SU-DHL-6 (cell line): Measurements from ENCODE around the gene ORAI1.

ENCODE experiments used
- H2AFZ ChIP-seq: fragments of 200-600 bp; sonication (generic); 2 replicates; pipeline ENCODE4 v1.6.1; 2014; ENCODE audit warnings: low read depth, mild to moderate bottlenecking, moderate library complexity, mixed read lengths, antibody characterized with exemption, low read length; ENCODE audit not compliant: severe bottlenecking
- H3F3A ChIP-seq: fragments of 200-600 bp; shearing (Covaris generic); 2 replicates; pipeline ENCODE4 v1.6.0; 2016; ENCODE audit warnings: antibody characterized with exemption, mild to moderate bottlenecking; ENCODE audit not compliant: insufficient read depth
- H3K27ac ChIP-seq: fragments of 200-600 bp; sonication (generic); 2 replicates; pipeline ENCODE4 v1.5.1; 2016; ENCODE audit warnings: low read depth, mild to moderate bottlenecking, low read length, moderate library complexity, mixed read lengths
- H3K27me3 ChIP-seq: fragments of 200-600 bp; sonication (generic), shearing (Covaris generic); 2 replicates; pipeline ENCODE4 v1.6.0; 2014; ENCODE audit warnings: mild to moderate bottlenecking, low read length
- H3K36me3 ChIP-seq: fragments of 200-600 bp; sonication (generic); 2 replicates; pipeline ENCODE4 v1.6.1; 2014; ENCODE audit warnings: mild to moderate bottlenecking, low read length, mixed read lengths
- H3K4me2 ChIP-seq: fragments of 300-600, 200-600 bp; shearing (Covaris generic), sonication (generic); 2 replicates; pipeline ENCODE4 v1.6.0; 2014; ENCODE audit warnings: low read length, low read depth, mild to moderate bottlenecking; ENCODE audit not compliant: poor library complexity, severe bottlenecking
- H3K4me3 ChIP-seq: fragments of 200-600 bp; sonication (generic); 2 replicates; pipeline ENCODE4 v1.5.1; 2014; ENCODE audit warnings: antibody characterized with exemption, low read length, mild to moderate bottlenecking, mixed read lengths; ENCODE audit not compliant: insufficient read depth, poor library complexity, severe bottlenecking
- H3K79me2 ChIP-seq: fragments of 200-600 bp; sonication (generic); 2 replicates; pipeline ENCODE4 v1.6.1; 2014; ENCODE audit warnings: mild to moderate bottlenecking, low read length, moderate library complexity; ENCODE audit not compliant: insufficient read depth
- H3K9ac ChIP-seq: fragments of 200-600 bp; sonication (generic); 2 replicates; pipeline ENCODE4 v1.7.0; 2014; ENCODE audit warnings: mild to moderate bottlenecking, low read length
- H3K9me2 ChIP-seq: fragments of 200-600 bp; sonication (generic); replicated peaks from 2 replicates; pipeline ENCODE4 v1.6.1; 2014; ENCODE audit warnings: low read length; ENCODE audit not compliant: insufficient read depth
- H3K9me3 ChIP-seq: fragments of 200-600 bp; sonication (generic); 2 replicates; pipeline ENCODE4 v1.6.1; 2014; ENCODE audit warnings: low read length, mixed read lengths; ENCODE audit not compliant: insufficient read depth
- H4K20me1 ChIP-seq: fragments of 200-600 bp; sonication (generic); 2 replicates; pipeline ENCODE4 v1.6.1; 2014; ENCODE audit warnings: low read depth, mild to moderate bottlenecking, antibody characterized with exemption, low read length, moderate library complexity, mixed read lengths
- EZH2phosphoT487 ChIP-seq: fragments of 200-600 bp; sonication (generic), shearing (Covaris generic); conservative IDR thresholded peaks from 2 replicates; pipeline ENCODE4 v1.6.1; 2018; ENCODE audit warnings: mild to moderate bottlenecking, antibody characterized with exemption, low read length, moderate library complexity, mixed read lengths
- TF ChIP-seq, protein P1 (sequence below): fragments of 200-600 bp; sonication (generic); IDR thresholded peaks from one replicate; pipeline ENCODE4 v1.5.1; 2017; ENCODE audit warnings: antibody characterized with exemption, mild to moderate bottlenecking, low read length, moderate library complexity; ENCODE audit not compliant: insufficient read depth, poor library complexity, severe bottlenecking

The ORAI1 gene

GRCh38 chr12:121596526-121596925, 29.8 kb upstream of the ORAI1 start:
- Histone ChIP-seq H3K79me2 (no peaks in the 10 kb centered on the region), H3K9ac (no peak overlapping the region), H3K9me2 (no peaks in the 10 kb centered on the region), H3K27me3 (no peaks in the 10 kb centered on the region), H3F3A (no peaks in the 10 kb centered on the region; the same call in 1 of the 2 replicates), H3K36me3 (no peaks in the 10 kb centered on the region), H3K27ac (no peak overlapping the region), H3K4me3 (no peak overlapping the region), H3K4me2 (no peak overlapping the region), H4K20me1 (no peaks in the 10 kb centered on the region), H2AFZ (no peak overlapping the region), H3K9me3 (no peaks in the 10 kb centered on the region)
- TF ChIP-seq, protein P1, sequence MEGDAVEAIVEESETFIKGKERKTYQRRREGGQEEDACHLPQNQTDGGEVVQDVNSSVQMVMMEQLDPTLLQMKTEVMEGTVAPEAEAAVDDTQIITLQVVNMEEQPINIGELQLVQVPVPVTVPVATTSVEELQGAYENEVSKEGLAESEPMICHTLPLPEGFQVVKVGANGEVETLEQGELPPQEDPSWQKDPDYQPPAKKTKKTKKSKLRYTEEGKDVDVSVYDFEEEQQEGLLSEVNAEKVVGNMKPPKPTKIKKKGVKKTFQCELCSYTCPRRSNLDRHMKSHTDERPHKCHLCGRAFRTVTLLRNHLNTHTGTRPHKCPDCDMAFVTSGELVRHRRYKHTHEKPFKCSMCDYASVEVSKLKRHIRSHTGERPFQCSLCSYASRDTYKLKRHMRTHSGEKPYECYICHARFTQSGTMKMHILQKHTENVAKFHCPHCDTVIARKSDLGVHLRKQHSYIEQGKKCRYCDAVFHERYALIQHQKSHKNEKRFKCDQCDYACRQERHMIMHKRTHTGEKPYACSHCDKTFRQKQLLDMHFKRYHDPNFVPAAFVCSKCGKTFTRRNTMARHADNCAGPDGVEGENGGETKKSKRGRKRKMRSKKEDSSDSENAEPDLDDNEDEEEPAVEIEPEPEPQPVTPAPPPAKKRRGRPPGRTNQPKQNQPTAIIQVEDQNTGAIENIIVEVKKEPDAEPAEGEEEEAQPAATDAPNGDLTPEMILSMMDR = no peak

- Histone ChIP-seq H3K9ac (no peak overlapping the region), H3K9me3 (no peaks in the 10 kb centered on the region), H3K4me2 (no peak overlapping the region), H3K4me3 (no peak overlapping the region), H3K27me3 (no peaks in the 10 kb centered on the region), H3F3A (no peaks in the 10 kb centered on the region), H3K36me3 (no peaks in the 10 kb centered on the region), H3K27ac (no peak overlapping the region), H2AFZ (no peak overlapping the region), H4K20me1 (no peaks in the 10 kb centered on the region), H3K9me2 (no peaks in the 10 kb centered on the region), H3K79me2 (no peaks in the 10 kb centered on the region)
- TF ChIP-seq EZH2phosphoT487 = no peak
- TF ChIP-seq, protein P1 = no peak
Measured at GRCh38 chr12:121600702-121601336, 25.5 kb upstream of the ORAI1 start.

- H4K20me1 ChIP-seq = no peaks in the 10 kb centered on the region
- H3K4me2 ChIP-seq = no peak overlapping the region
- no peak overlapping the region for H3K4me3 ChIP-seq
- no peak overlapping the region for H2AFZ ChIP-seq
- no peak overlapping the region for H3K9ac ChIP-seq
- no peak for TF ChIP-seq EZH2phosphoT487
- TF ChIP-seq, protein P1 = no peak
- H3K36me3 ChIP-seq = no peaks in the 10 kb centered on the region
- H3K9me3 ChIP-seq = no peaks in the 10 kb centered on the region
- H3F3A ChIP-seq = no peaks in the 10 kb centered on the region
- H3K79me2 ChIP-seq = no peaks in the 10 kb centered on the region
- no peak overlapping the region for H3K27ac ChIP-seq
- H3K27me3 ChIP-seq = no peaks in the 10 kb centered on the region
- H3K9me2 ChIP-seq = no peaks in the 10 kb centered on the region
Measured at GRCh38 chr12:121602766-121603165, 23.6 kb upstream of the ORAI1 start.
